Erythroblast (primary cell): ENCODE results near the gene DACH1.

Experiments used
- GATA1 ChIP-seq: IDR thresholded peaks from 2 replicates; pipeline ENCODE4 v1.6.1; 2011; ENCODE audit warnings: low read depth, mild to moderate bottlenecking, control low read depth, low read length, moderate library complexity
- POLR2A ChIP-seq: IDR thresholded peaks from 2 replicates; pipeline ENCODE4 v1.6.1; 2011; ENCODE audit warnings: mild to moderate bottlenecking, low read length

DNA sequence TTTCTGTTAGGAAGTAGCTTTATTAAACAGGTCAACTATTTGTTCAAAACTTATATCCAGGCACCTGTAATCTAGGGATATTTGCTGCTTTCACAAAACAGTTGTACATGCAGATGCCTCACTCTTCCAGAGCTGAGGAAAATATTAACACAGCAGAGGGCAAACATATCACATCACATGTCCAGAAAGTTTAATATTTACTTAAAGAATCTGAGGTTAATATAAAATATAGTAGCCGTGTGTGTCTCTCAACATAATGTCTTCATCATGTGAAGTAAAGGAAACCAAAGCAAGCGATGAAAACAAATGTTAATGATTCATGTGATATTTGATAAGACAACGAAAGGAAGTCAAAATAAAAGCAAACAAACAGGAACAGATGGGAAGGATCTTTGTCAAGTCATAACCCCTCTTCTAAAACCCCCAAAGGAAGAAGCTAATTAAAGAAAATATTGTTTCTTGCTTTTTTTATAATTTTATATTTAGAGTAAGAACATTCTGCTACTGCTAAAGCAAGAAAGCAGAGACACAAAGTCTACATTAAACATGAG, 418.8 kb downstream of the DACH1 start:
- no peak for TF ChIP-seq POLR2A
- TF ChIP-seq GATA1: no peak
